ENCODE results near the gene LDAH.

DNA sequence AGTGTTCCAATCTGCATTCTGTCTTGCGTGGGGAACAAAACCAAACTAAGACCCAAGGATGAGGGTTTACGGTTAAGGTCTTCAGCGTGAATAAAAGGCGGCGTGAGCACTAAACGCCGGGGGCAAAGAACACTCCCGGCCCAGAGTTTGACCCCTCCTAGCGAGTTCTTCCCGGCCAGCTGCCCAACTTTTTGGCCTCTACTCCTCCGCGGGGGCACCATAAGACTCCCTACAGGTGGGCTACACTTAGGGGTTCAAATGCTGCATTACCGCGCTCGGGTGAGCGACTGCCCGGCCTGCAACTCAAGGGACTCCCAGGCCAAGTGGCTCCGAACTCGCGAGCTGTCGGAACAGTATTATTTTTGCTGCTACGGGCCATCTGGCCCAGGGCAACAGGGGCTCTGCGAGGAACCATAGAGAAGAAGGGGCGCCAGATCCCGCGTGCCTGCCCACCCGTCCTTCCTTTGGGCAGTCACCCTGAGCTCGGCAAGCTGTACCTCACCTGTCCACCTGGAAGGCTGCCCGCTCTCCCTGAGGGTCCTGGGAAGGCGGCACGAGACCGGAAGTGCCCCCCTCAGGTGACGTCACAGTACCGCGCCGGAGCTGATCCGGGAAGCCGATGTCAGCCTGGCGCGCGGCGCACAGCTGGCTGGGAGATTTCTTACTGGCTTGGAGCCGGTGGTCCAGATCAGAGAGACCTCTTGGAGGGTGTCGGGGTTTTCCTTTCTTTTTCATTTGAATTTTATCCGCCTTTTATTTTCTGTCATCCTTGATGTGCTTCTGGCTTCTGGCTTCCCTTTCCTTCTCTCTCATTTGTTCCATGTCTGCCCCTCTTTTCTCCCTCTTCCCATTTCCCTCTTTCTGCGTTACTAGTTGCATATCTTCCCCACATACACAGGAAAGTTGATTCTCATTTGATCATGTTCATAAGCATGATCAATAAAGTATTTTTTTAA lies at the start of gene LDAH:
- TF ChIP-seq, protein P1, sequence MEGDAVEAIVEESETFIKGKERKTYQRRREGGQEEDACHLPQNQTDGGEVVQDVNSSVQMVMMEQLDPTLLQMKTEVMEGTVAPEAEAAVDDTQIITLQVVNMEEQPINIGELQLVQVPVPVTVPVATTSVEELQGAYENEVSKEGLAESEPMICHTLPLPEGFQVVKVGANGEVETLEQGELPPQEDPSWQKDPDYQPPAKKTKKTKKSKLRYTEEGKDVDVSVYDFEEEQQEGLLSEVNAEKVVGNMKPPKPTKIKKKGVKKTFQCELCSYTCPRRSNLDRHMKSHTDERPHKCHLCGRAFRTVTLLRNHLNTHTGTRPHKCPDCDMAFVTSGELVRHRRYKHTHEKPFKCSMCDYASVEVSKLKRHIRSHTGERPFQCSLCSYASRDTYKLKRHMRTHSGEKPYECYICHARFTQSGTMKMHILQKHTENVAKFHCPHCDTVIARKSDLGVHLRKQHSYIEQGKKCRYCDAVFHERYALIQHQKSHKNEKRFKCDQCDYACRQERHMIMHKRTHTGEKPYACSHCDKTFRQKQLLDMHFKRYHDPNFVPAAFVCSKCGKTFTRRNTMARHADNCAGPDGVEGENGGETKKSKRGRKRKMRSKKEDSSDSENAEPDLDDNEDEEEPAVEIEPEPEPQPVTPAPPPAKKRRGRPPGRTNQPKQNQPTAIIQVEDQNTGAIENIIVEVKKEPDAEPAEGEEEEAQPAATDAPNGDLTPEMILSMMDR (IDR thresholded peaks at IDR 0.05; ENCODE audit: borderline replicate concordance, extremely low read depth, low read length, poor library complexity, severe bottlenecking): no peak
- no peak for TF ChIP-seq EZH2 (IDR thresholded peaks at IDR 0.05; ENCODE audit: borderline replicate concordance, low read depth, low read length, severe bottlenecking)

Measured in DND-41 (cell line).